ENCODE results near the gene AEBP1.

AEBP1 gene

DNA sequence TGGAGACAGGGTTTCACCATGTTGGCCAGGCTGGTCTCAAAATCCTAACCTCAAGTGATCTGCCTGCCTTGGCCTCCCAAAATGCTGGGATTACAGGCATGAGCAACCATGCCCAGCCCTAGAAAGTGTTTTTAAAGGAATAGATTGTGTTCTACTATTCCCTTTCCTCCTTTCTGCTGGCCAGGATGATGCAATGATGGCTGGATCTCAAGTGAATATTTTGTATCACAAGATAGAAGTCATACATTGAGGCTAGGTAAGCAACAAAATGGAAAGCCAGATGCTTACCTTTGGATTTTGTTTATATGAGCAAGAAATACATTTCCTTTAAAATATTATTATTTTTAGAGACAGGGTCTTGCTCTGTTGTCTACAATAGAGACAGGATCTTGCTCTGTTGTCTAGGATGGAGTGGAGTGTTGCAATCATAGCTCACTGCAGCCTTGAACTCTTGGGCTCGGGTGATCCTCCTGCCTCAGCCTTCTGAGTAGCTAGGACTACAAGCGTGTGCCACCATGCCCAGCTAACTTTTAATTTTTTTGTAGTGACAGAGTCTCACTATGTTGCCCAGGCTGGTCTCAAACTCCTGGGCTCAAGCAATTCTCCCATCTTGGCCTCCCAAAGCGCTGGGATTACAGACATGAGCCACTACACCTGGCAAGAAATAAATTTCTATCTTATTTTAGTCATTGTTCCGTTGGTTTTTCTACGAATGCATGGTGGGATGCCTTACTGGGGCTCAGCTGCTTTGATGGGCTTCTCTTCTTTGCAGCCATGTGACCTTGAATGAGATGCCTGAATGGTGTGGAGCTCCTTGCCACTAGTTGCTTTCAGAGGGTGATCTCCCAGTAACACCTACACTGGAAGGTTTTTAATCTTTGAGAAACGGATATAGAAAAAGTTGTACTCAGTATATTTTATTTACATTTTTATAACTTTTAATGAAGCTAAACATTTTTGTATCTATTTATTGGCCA, 5.8 kb upstream of the AEBP1 start:
- Histone ChIP-seq H3K36me3 (replicated peaks; ENCODE audit: low read depth, low read length) (no peaks in the 10 kb centered on the region), H3K4me2 (ENCODE audit: low read length) (no peak overlapping the region), H3K27ac (ENCODE audit: low read length) (no peak overlapping the region), H2AFZ (ENCODE audit: low read depth, low read length) (peak overlapping the region; percentile 37; the same call in 1 of the 2 replicates), H4K20me1 (ENCODE audit: insufficient read depth, low read length) (no peaks in the 10 kb centered on the region), H3K9ac (ENCODE audit: low read length) (no peak overlapping the region), H3K79me2 (ENCODE audit: low read length) (no peaks in the 10 kb centered on the region), H3K27me3 (ENCODE audit: low read depth, low read length) (no peaks in the 10 kb centered on the region), H3K9me3 (ENCODE audit: insufficient read depth, low read length) (no peaks in the 10 kb centered on the region), H3K4me3 (ENCODE audit: low read length) (no peak overlapping the region), H3K4me1 (ENCODE audit: low read length) (peaks cover 39% of the 10 kb centered on the region)
- no peak for TF ChIP-seq EZH2phosphoT487 (IDR thresholded peaks at IDR 0.05; ENCODE audit: low read depth)
- TF ChIP-seq, protein P1, sequence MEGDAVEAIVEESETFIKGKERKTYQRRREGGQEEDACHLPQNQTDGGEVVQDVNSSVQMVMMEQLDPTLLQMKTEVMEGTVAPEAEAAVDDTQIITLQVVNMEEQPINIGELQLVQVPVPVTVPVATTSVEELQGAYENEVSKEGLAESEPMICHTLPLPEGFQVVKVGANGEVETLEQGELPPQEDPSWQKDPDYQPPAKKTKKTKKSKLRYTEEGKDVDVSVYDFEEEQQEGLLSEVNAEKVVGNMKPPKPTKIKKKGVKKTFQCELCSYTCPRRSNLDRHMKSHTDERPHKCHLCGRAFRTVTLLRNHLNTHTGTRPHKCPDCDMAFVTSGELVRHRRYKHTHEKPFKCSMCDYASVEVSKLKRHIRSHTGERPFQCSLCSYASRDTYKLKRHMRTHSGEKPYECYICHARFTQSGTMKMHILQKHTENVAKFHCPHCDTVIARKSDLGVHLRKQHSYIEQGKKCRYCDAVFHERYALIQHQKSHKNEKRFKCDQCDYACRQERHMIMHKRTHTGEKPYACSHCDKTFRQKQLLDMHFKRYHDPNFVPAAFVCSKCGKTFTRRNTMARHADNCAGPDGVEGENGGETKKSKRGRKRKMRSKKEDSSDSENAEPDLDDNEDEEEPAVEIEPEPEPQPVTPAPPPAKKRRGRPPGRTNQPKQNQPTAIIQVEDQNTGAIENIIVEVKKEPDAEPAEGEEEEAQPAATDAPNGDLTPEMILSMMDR (IDR thresholded peaks at IDR 0.05; ENCODE audit: low read depth, low read length), result no peak

DNA sequence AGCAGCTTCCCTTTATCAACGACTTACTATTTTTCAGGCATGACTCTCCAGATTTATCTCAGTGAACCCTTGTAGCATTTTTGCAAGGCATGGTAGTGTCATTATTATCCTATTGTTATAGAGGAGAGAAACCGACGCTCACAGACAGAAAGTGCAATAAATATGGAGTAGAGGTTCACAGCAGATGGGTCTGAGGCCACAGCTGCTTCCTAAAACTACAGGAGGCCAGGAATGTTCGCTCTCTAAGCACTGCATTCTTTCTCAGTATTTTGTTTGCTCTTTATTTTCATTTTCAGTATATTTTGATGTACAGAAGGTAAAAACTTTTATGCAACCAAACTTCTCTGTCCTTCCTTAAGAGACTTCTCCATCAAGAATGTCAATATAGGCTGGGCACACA, 4.5 kb upstream of the AEBP1 start:
- Histone ChIP-seq H3K79me2 (ENCODE audit: low read length) (no peaks in the 10 kb centered on the region), H2AFZ (ENCODE audit: low read depth, low read length) (no peak overlapping the region), H3K4me3 (ENCODE audit: low read length) (no peak overlapping the region), H3K36me3 (replicated peaks; ENCODE audit: low read depth, low read length) (no peaks in the 10 kb centered on the region), H3K9ac (ENCODE audit: low read length) (no peak overlapping the region), H3K4me1 (ENCODE audit: low read length) (peaks cover 33% of the 10 kb centered on the region), H3K27me3 (ENCODE audit: low read depth, low read length) (no peaks in the 10 kb centered on the region), H4K20me1 (ENCODE audit: insufficient read depth, low read length) (no peaks in the 10 kb centered on the region), H3K27ac (ENCODE audit: low read length) (no peak overlapping the region), H3K4me2 (ENCODE audit: low read length) (no peak overlapping the region), H3K9me3 (ENCODE audit: insufficient read depth, low read length) (no peaks in the 10 kb centered on the region)
- no peak for TF ChIP-seq EZH2phosphoT487 (IDR thresholded peaks at IDR 0.05; ENCODE audit: low read depth)
- TF ChIP-seq, protein P1 (IDR thresholded peaks at IDR 0.05; ENCODE audit: low read depth, low read length), result no peak

DNA sequence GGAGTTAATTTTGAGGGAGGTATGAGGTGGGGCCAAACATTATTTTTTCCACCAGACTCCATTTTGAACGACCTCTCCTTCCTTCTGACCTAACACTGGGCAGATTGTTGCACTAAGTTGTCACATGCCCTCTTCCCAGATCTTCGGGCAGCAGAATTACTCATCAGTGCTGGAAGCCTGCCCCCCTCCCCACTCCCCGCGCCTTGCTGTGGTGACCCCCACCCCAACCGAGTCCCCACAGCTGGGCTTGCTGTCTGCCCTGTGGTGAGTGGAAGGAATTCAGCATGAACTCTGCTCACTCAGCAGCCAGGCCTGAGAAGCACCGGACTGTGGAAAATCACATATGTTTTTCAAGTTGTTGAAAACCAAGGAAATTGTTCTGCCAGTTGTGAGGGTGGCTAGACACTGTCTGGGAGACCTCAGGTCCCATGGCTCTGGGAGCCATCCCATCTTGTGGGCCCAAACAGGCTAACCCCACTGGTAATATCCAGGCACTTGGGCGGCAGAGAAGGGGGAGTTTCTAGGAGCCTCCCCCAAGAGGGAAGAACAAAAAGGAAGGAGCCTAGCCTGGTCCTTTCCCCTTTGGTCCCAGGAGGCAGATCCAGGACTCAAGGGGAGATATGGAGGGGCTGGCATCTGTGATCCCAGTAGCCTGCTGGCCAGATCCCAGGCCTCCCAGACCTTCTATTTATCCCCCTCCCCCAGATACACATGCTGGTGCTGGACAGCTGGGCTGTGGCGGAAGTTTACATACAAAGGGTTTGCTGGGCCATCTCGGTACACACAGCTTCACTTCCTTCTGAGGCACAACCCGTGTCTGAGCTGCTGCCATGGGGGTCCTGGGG, 3.5 kb upstream of the AEBP1 start:
- Histone ChIP-seq H4K20me1 (ENCODE audit: insufficient read depth, low read length) (no peaks in the 10 kb centered on the region), H2AFZ (ENCODE audit: low read depth, low read length) (peak overlapping the region; percentile 96), H3K4me3 (ENCODE audit: low read length) (no peak overlapping the region), H3K36me3 (replicated peaks; ENCODE audit: low read depth, low read length) (no peaks in the 10 kb centered on the region), H3K4me2 (ENCODE audit: low read length) (peak overlapping the region; percentile 16; the same call in 1 of the 2 replicates), H3K9ac (ENCODE audit: low read length) (no peak overlapping the region; the same call in 1 of the 2 replicates), H3K27me3 (ENCODE audit: low read depth, low read length) (no peaks in the 10 kb centered on the region), H3K9me3 (ENCODE audit: insufficient read depth, low read length) (no peaks in the 10 kb centered on the region), H3K4me1 (ENCODE audit: low read length) (peaks cover 30% of the 10 kb centered on the region), H3K27ac (ENCODE audit: low read length) (no peak overlapping the region), H3K79me2 (ENCODE audit: low read length) (no peaks in the 10 kb centered on the region)
- no peak for TF ChIP-seq EZH2phosphoT487 (IDR thresholded peaks at IDR 0.05; ENCODE audit: low read depth)
- TF ChIP-seq, protein P1 (IDR thresholded peaks at IDR 0.05; ENCODE audit: low read depth, low read length), result no peak

All from OCI-LY3 (cell line).